H1 (cell line): Measurements from ENCODE around the gene MBTPS1. TPM values are rescaled to one million over a fixed set of nuclear protein-coding genes. Genes with fewer than 3 reads are reported as not detected.

Experiments used
- CTCF ChIA-PET: fragments of 300-600 bp; sonication (Branson Sonifier 250); formaldehyde crosslinking; loops from one replicate; lab custom pipeline; 2021; ENCODE audit not compliant: partially characterized antibody; lab: Charles Lee
- POLR2A ChIA-PET: fragments of 300-600 bp; sonication (Branson Sonifier 250); formaldehyde crosslinking; loops from one replicate; lab custom pipeline; 2021; ENCODE audit warnings: inconsistent platforms; ENCODE audit not compliant: partially characterized antibody; lab: Charles Lee
- DNase-seq, 2 experiments: peaks; one replicate each; pipeline versions ENCODE4 v3.0.0 to v3.0.0-alpha.2; 2010 to 2022; ENCODE audit warnings: low spot score in 2 of 2, low read depth in 1 of 2, mixed read lengths in 1 of 2
- FAIRE-seq: peaks from 2 replicates; lab custom pipeline; 2011; peaks lifted over from hg19 to GRCh38; lab: Jason Lieb, UNC
- H2AFZ ChIP-seq: 2 replicates; pipeline ENCODE4 v1.8.1; 2012; ENCODE audit warnings: low read length, inconsistent platforms
- H2AK5ac ChIP-seq: 2 replicates; pipeline ENCODE4 v1.6.1; 2013; ENCODE audit warnings: low read depth, low read length
- H2BK120ac ChIP-seq: replicated peaks from 2 replicates; pipeline ENCODE3; 2013; ENCODE audit warnings: low read depth, low read length, inconsistent platforms
- H2BK12ac ChIP-seq: 2 replicates; pipeline ENCODE4 v1.6.1; 2013; ENCODE audit warnings: low read depth, low read length
- H2BK15ac ChIP-seq: 2 replicates; pipeline ENCODE4 v1.6.1; 2013; ENCODE audit warnings: low read length
- H2BK20ac ChIP-seq: 2 replicates; pipeline ENCODE4 v1.6.1; 2013; ENCODE audit warnings: low read length
- H2BK5ac ChIP-seq: 2 replicates; pipeline ENCODE4 v1.6.1; 2013; ENCODE audit warnings: low read depth, low read length
- H3K14ac ChIP-seq: 2 replicates; pipeline ENCODE4 v1.6.1; 2013; ENCODE audit warnings: inconsistent platforms; ENCODE audit not compliant: insufficient read length
- H3K18ac ChIP-seq: 2 replicates; pipeline ENCODE4 v1.6.1; 2013; ENCODE audit warnings: low read length; ENCODE audit errors: extremely low read depth
- H3K23ac ChIP-seq: 2 replicates; pipeline ENCODE4 v1.6.1; 2013; ENCODE audit warnings: inconsistent platforms; ENCODE audit not compliant: insufficient read length
- H3K23me2 ChIP-seq: 2 replicates; pipeline ENCODE4 v1.6.1; 2013; ENCODE audit warnings: low read depth, low read length
- H3K27ac ChIP-seq: 2 replicates; pipeline ENCODE4 v1.6.1; 2011; ENCODE audit warnings: low read depth, low read length, inconsistent platforms
- H3K27me3 ChIP-seq, 4 experiments: replicated peaks in 1 of 4; 1 replicate in 1 of 4; 2 replicates in 3 of 4; pipeline versions ENCODE4 v1.6.1 to v1.8.1; 2011 to 2013; ENCODE audit warnings: low read length in 3 of 4, mild to moderate bottlenecking in 3 of 4, inconsistent platforms in 2 of 4, mixed read lengths in 2 of 4, moderate library complexity in 1 of 4; ENCODE audit not compliant: control insufficient read depth in 3 of 4, insufficient read depth in 3 of 4; ENCODE audit errors: extremely low read depth in 1 of 4
- H3K36me3 ChIP-seq, 4 experiments: 2 replicates each; pipeline versions ENCODE4 v1.6.1 to v1.8.1; 2011 to 2013; ENCODE audit warnings: mild to moderate bottlenecking in 4 of 4, low read length in 3 of 4, moderate library complexity in 2 of 4, control low read depth in 1 of 4, inconsistent platforms in 1 of 4; ENCODE audit not compliant: insufficient read depth in 4 of 4, control insufficient read depth in 2 of 4
- H3K4ac ChIP-seq: replicated peaks from 2 replicates; pipeline ENCODE3; 2013; ENCODE audit warnings: low read length, low read depth, mixed read lengths, inconsistent platforms; ENCODE audit not compliant: insufficient read length
- H3K4me1 ChIP-seq, 4 experiments: replicated peaks in 1 of 4; 1 replicate in 1 of 4; 2 replicates in 3 of 4; pipeline versions ENCODE4 v1.6.1 to v1.8.1; 2011 to 2013; ENCODE audit warnings: low read length in 3 of 4, inconsistent platforms in 2 of 4, mixed read lengths in 1 of 4; ENCODE audit not compliant: insufficient read depth in 4 of 4, control insufficient read depth in 3 of 4
- H3K4me2 ChIP-seq, 2 experiments: 2 replicates each; pipeline versions ENCODE4 v1.6.1 to v1.8.1; 2011 to 2013; ENCODE audit warnings: low read depth in 2 of 2, low read length in 2 of 2, control low read depth in 1 of 2, inconsistent platforms in 1 of 2, mild to moderate bottlenecking in 1 of 2; ENCODE audit not compliant: insufficient read depth in 1 of 2
- H3K4me3 ChIP-seq, 4 experiments: fragments of 200-600, 300-600 bp in 1 of 4; sonication (generic), shearing (Covaris generic), sonication (Bioruptor Twin) in 1 of 4; 2 replicates each; pipeline versions ENCODE4 v1.5.1 to v1.8.1; 2011 to 2016; ENCODE audit warnings: low read length in 4 of 4, low read depth in 3 of 4, control low read depth in 2 of 4, inconsistent platforms in 2 of 4, mild to moderate bottlenecking in 2 of 4, mixed read lengths in 1 of 4, moderate library complexity in 1 of 4; ENCODE audit not compliant: insufficient read depth in 2 of 4; ENCODE audit errors: extremely low read depth in 1 of 4
- H3K56ac ChIP-seq: replicated peaks from 2 replicates; pipeline ENCODE3; 2013; ENCODE audit warnings: low read depth, mild to moderate bottlenecking, mixed read lengths, low read length, inconsistent platforms; ENCODE audit not compliant: insufficient read length
- H3K79me1 ChIP-seq: 2 replicates; pipeline ENCODE4 v1.6.1; 2013; ENCODE audit warnings: low read depth, low read length, control low read depth
- H3K79me2 ChIP-seq, 2 experiments: 2 replicates each; pipeline versions ENCODE4 v1.6.1 to v1.8.1; 2012 to 2013; ENCODE audit warnings: low read length in 2 of 2, mild to moderate bottlenecking in 2 of 2, inconsistent platforms in 1 of 2; ENCODE audit not compliant: insufficient read depth in 2 of 2, control insufficient read depth in 1 of 2
- H3K9ac ChIP-seq, 4 experiments: replicated peaks in 1 of 4; 1 replicate in 1 of 4; 2 replicates in 3 of 4; pipeline versions ENCODE4 v1.6.1 to v1.8.1; 2011 to 2013; ENCODE audit warnings: low read depth in 3 of 4, low read length in 3 of 4, control low read depth in 2 of 4, mild to moderate bottlenecking in 2 of 4, moderate library complexity in 2 of 4, inconsistent platforms in 1 of 4; ENCODE audit errors: extremely low read depth in 1 of 4
- H3K9me3 ChIP-seq, 2 experiments: 2 replicates each; pipeline versions ENCODE4 v1.6.1 to v1.8.1; 2012 to 2013; ENCODE audit warnings: mild to moderate bottlenecking in 2 of 2, moderate library complexity in 2 of 2, control low read depth in 1 of 2, inconsistent platforms in 1 of 2, low read depth in 1 of 2, low read length in 1 of 2, mixed read lengths in 1 of 2; ENCODE audit not compliant: insufficient read depth in 2 of 2
- H4K20me1 ChIP-seq, 2 experiments: replicated peaks in 1 of 2; 2 replicates each; pipeline versions ENCODE3 to v1.8.1; 2011 to 2013; ENCODE audit warnings: inconsistent platforms in 2 of 2, low read length in 2 of 2, mild to moderate bottlenecking in 1 of 2; ENCODE audit not compliant: insufficient read depth in 2 of 2, control insufficient read depth in 1 of 2
- H4K5ac ChIP-seq: 2 replicates; pipeline ENCODE4 v1.6.1; 2013; ENCODE audit warnings: low read length, low read depth, mixed read lengths, inconsistent platforms; ENCODE audit not compliant: insufficient read length
- H4K8ac ChIP-seq: 2 replicates; pipeline ENCODE4 v1.8.0; 2013; ENCODE audit warnings: mild to moderate bottlenecking, moderate library complexity, low read length, inconsistent platforms; ENCODE audit not compliant: insufficient read depth; ENCODE audit errors: extremely low read depth
- H4K91ac ChIP-seq: replicated peaks from 2 replicates; pipeline ENCODE3; 2013; ENCODE audit warnings: low read length, mixed read lengths, inconsistent platforms; ENCODE audit not compliant: insufficient read length
- ATF2 ChIP-seq: IDR thresholded peaks from 2 replicates; pipeline ENCODE4 v1.6.1; 2012; ENCODE audit warnings: low read length, inconsistent platforms
- CBX5 ChIP-seq: fragments of 300-800, 300-1000 bp; sonication (generic); IDR thresholded peaks from 2 replicates; pipeline ENCODE4 v1.7.1; 2016; ENCODE audit warnings: antibody characterized with exemption, low read length, low read depth
- FOSL1 ChIP-seq: IDR thresholded peaks from 2 replicates; pipeline ENCODE4 v1.6.1; 2011; ENCODE audit warnings: mild to moderate bottlenecking, low read depth, low read length, moderate library complexity; ENCODE audit not compliant: insufficient read depth
- KDM4A ChIP-seq: IDR thresholded peaks from one replicate; pipeline ENCODE4 v1.7.1; 2012; ENCODE audit warnings: low read depth, mild to moderate bottlenecking, moderate library complexity, low read length, inconsistent platforms; ENCODE audit not compliant: severe bottlenecking
- KDM5A ChIP-seq: fragments of 200-600 bp; IDR thresholded peaks from 2 replicates; pipeline ENCODE4 v1.7.1; 2012; ENCODE audit warnings: mild to moderate bottlenecking, low read length, inconsistent platforms, mixed read lengths
- RFX5 ChIP-seq: IDR thresholded peaks from 2 replicates; pipeline ENCODE4 v1.6.1; 2011; ENCODE audit warnings: low read depth, low read length, improper control_type of control experiment, borderline replicate concordance
- SRF ChIP-seq: IDR thresholded peaks from 2 replicates; pipeline ENCODE4 v1.6.1; 2011; ENCODE audit warnings: mild to moderate bottlenecking, low read depth, low read length, moderate library complexity
- TEAD4 ChIP-seq: IDR thresholded peaks from 2 replicates; pipeline ENCODE4 v1.6.1; 2012; ENCODE audit warnings: low read depth, low read length, inconsistent platforms, mixed read lengths
- WGBS, 2 experiments: shearing (Covaris generic) in 1 of 2; methylation state at CpG; one replicate each; pipeline versions ENCODE4 v1.1.6 to v1.1.7; 2013 to 2015; ENCODE audit warnings: low lambda C conversion rate in 2 of 2, mixed read lengths in 2 of 2, inconsistent platforms in 1 of 2, low coverage in 1 of 2, missing lambda C conversion rate in 1 of 2; ENCODE audit not compliant: insufficient replicate concordance in 2 of 2, insufficient coverage in 1 of 2, insufficient read length in 1 of 2; ENCODE audit errors: extremely low coverage in 1 of 2, missing lambda C conversion rate in 1 of 2; 5-methylcytosine and 5-hydroxymethylcytosine counted together
- polyA plus RNA-seq, 7 experiments: library from polyadenylated mRNA; depleted of rRNA in 3 of 7; stranded (reverse) in 5 of 7; unstranded in 2 of 7; fragments of >200 nt in 5 of 7; fragments of 200-250 nt in 2 of 7; gene quantifications; 1 replicate in 5 of 7; 2 replicates in 1 of 7; 4 replicates in 1 of 7; pipeline versions ENCODE4 v1.2.1 to v1.2.3, GENCODE V29; 2011 to 2013; ENCODE audit warnings: missing spikeins in 2 of 7, mixed read lengths in 2 of 7
- total RNA-seq: library from RNA; stranded (reverse); fragmentation: NEBNext Ultra II Directional; extraction: Animal tissue kit (Norgen Biotek cat#: 25700); gene quantifications from 2 replicates; pipeline ENCODE4 v1.2.1, GENCODE V29; 2021
- TF ChIP-seq, protein P1 (sequence below): IDR thresholded peaks from 2 replicates; pipeline ENCODE4 v1.6.1; 2011; ENCODE audit warnings: low read length, improper control_type of control experiment

Gene MBTPS1
- total and polyA plus RNA-seq, 2 of the 8 experiments (the other 6 are each of a cell fraction or from before 2014, with no cell fraction given), result 30.6 to 53.3 TPM

- Histone ChIP-seq H3K4me1 (peaks cover 11 to 28% (median 18%) of the 10 kb centered on the region in 4 experiments), H3K23me2 (peaks cover 4% of the 10 kb centered on the region; the same call in 1 of the 2 replicates), H3K79me2 (peaks cover 5 to 86% of the 10 kb centered on the region in 2 experiments; a peak in 3 of 4 replicates), H2AK5ac (no peak overlapping the region), H3K9me3 (no peaks in the 10 kb centered on the region), H2BK20ac (no peak overlapping the region), H3K14ac (no peak overlapping the region), H2BK5ac (no peak overlapping the region), H3K18ac (no peak overlapping the region; the same call in 1 of the 2 replicates), H3K4me2 (peak overlapping the region in 1 of 2 experiments; percentile 31; a peak in 1 of 4 replicates), H3K36me3 (peaks cover 0 to 3% (median 0%) of the 10 kb centered on the region in 4 experiments; a peak in 1 of 8 replicates), H2BK15ac (no peak overlapping the region), H4K91ac (no peak overlapping the region), H2BK120ac (no peak overlapping the region), H4K8ac (no peak overlapping the region), H2BK12ac (no peak overlapping the region), H3K56ac (no peak overlapping the region), H3K27me3 (no peaks in the 10 kb centered on the region), H3K4ac (no peak overlapping the region), H3K23ac (no peak overlapping the region), H3K79me1 (peaks cover 15% of the 10 kb centered on the region), H2AFZ (no peak overlapping the region), H3K27ac (no peak overlapping the region), H4K20me1 (peaks cover 3 to 14% of the 10 kb centered on the region in 2 experiments), H3K9ac (0 out of 7 replicates have a peak overlapping the region, but pooled peaks of 1 of the 4 experiments have one; percentile 26), H4K5ac (no peak overlapping the region), H3K4me3 (no peak overlapping the region)
- ChIA-PET CTCF (interaction anchor here (0.7 to 4.9 kb wide), 13 partner anchors 19 to 161 kb away, joined by 3 to 44 read pairs (median 4); partner anchors contain the start of genes MBTPS1 and TAF1C), POLR2A (interaction anchor here (0.9 to 2.7 kb wide), 2 partner anchors 23 kb away, joined by 3 to 9 read pairs; partner anchors contain the start of gene MBTPS1)
- DNase-seq, result no peak
- 82% methylated on average over 6 of the region's 6 CpGs; no CpG with 5 or more reads in 1 of the 2 experiments for WGBS, 2 experiments
- no peak for FAIRE-seq
- no peak for TF ChIP-seq FOSL1
- no peak for TF ChIP-seq KDM5A
- TF ChIP-seq KDM4A, result no peak
- no peak for TF ChIP-seq CBX5
- TF ChIP-seq RFX5, result no peak
- no peak for TF ChIP-seq ATF2
- TF ChIP-seq, protein P1, sequence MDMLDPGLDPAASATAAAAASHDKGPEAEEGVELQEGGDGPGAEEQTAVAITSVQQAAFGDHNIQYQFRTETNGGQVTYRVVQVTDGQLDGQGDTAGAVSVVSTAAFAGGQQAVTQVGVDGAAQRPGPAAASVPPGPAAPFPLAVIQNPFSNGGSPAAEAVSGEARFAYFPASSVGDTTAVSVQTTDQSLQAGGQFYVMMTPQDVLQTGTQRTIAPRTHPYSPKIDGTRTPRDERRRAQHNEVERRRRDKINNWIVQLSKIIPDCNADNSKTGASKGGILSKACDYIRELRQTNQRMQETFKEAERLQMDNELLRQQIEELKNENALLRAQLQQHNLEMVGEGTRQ, result no peak
- TF ChIP-seq TEAD4, result no peak
- TF ChIP-seq SRF, result no peak
Measured at GRCh38 chr16:84139628-84140258, 23.0 kb upstream of the MBTPS1 start.
